ENCODE results near the gene CSAD.

The CSAD gene

DNA sequence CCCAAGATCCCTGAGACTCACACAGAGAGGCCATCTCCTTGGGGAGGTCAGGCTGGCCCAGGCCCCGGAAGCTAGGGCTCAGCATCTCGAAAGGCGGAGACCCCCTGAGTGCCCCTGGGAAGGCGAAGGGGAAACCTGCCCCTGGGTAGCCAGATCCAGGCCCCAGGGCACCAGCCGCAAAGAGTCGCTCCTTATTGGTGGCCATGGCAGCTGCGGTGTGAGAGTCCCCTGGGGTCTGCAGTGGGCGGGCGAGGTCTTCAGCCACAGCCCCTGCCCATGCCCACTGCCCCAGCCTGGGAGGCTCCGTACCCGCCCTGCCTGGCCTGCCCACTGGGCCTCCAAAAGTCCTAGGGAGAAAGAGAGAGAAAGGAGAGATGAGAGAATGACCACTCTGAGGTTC is 46.6 kb upstream of the CSAD start:
- TF ChIP-seq POLR2AphosphoS5 (IDR thresholded peaks at IDR 0.05; ENCODE audit: low read depth, low read length) (no peak), FOXP2 (optimal IDR thresholded peaks at IDR 0.05; ENCODE audit: borderline replicate concordance, extremely low read depth, extremely low read length, insufficient read depth) (no peak), SIN3A (IDR thresholded peaks at IDR 0.05; ENCODE audit: borderline replicate concordance, insufficient read depth, low read length) (no peak)
- TF ChIP-seq, protein P1, sequence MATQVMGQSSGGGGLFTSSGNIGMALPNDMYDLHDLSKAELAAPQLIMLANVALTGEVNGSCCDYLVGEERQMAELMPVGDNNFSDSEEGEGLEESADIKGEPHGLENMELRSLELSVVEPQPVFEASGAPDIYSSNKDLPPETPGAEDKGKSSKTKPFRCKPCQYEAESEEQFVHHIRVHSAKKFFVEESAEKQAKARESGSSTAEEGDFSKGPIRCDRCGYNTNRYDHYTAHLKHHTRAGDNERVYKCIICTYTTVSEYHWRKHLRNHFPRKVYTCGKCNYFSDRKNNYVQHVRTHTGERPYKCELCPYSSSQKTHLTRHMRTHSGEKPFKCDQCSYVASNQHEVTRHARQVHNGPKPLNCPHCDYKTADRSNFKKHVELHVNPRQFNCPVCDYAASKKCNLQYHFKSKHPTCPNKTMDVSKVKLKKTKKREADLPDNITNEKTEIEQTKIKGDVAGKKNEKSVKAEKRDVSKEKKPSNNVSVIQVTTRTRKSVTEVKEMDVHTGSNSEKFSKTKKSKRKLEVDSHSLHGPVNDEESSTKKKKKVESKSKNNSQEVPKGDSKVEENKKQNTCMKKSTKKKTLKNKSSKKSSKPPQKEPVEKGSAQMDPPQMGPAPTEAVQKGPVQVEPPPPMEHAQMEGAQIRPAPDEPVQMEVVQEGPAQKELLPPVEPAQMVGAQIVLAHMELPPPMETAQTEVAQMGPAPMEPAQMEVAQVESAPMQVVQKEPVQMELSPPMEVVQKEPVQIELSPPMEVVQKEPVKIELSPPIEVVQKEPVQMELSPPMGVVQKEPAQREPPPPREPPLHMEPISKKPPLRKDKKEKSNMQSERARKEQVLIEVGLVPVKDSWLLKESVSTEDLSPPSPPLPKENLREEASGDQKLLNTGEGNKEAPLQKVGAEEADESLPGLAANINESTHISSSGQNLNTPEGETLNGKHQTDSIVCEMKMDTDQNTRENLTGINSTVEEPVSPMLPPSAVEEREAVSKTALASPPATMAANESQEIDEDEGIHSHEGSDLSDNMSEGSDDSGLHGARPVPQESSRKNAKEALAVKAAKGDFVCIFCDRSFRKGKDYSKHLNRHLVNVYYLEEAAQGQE (IDR thresholded peaks at IDR 0.05; ENCODE audit: insufficient read depth in 1 of 2, low read depth in 2 of 2, low read length in 2 of 2): no peak

DNA sequence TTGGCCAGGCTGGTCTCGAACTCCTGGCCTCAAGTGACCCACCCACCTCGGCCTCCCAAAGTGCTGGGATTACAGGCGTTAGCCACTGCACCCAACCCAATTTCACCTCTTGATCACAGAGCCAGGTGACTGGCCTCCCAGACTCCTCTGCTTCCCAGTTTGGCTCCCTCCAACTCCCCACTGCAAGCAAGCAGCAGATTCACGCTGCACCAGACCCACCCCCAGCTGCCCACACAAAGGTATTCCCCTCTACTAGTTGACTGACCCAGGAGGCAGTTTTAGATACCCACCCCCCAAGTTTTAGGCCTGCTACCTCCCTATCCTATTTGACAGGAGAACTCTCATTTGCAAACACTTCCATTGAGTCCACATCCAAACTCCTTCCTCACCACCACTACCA is 46.1 kb upstream of the CSAD start:
- no peak for TF ChIP-seq SIN3A (IDR thresholded peaks at IDR 0.05; ENCODE audit: borderline replicate concordance, insufficient read depth, low read length)
- TF ChIP-seq, protein P1 (IDR thresholded peaks at IDR 0.05; ENCODE audit: insufficient read depth in 1 of 2, low read depth in 2 of 2, low read length in 2 of 2): no peak
- no peak for TF ChIP-seq TAF1 (IDR thresholded peaks at IDR 0.05; ENCODE audit: borderline replicate concordance, insufficient read depth, low read length)
- TF ChIP-seq FOXP2 (optimal IDR thresholded peaks at IDR 0.05; ENCODE audit: borderline replicate concordance, extremely low read depth, extremely low read length, insufficient read depth): no peak
- TF ChIP-seq POLR2AphosphoS5 (IDR thresholded peaks at IDR 0.05; ENCODE audit: low read depth, low read length): no peak

DNA sequence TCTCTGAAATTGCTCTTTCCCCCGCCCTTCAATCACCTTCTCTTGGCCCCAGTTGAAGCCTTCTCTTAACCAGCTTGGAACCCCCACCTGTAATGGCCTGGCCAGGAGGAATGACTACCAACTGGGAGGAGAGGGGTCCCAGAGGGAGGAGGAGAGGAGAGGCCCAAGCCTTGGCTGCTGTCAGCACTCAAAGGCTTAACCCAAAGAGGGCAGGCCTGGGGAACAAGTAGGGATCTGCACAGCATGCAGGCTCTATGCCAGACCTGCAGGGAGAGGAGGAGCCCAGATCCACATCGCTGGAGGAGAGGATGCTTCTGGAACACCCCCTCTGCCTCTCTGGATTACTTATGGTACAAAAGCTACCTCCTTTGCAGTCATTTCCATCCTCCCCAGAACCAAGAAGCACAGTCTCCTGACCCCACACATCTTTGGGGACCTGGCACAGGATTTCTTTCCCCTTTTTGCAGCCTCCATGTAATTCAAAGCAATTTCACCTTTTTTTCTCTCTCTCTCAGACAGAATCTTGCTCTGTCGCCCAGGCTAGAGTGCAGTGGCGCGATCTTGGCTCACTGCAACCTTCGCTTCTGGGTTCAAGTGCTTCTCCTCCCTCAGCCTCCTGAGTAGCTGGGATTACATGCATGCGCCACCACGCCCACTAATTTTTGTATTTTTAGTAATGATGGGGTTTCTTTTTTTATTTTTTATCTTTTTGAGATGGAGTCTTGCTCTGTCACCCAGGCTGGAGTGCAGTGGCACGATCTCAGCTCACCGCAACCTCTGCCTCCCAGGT is 45.1 kb upstream of the CSAD start:
- no peak for TF ChIP-seq FOXP2 (optimal IDR thresholded peaks at IDR 0.05; ENCODE audit: borderline replicate concordance, extremely low read depth, extremely low read length, insufficient read depth)
- no peak for TF ChIP-seq TAF1 (IDR thresholded peaks at IDR 0.05; ENCODE audit: borderline replicate concordance, insufficient read depth, low read length)
- TF ChIP-seq, protein P1 (IDR thresholded peaks at IDR 0.05; ENCODE audit: insufficient read depth in 1 of 2, low read depth in 2 of 2, low read length in 2 of 2): no peak
- TF ChIP-seq SIN3A (IDR thresholded peaks at IDR 0.05; ENCODE audit: borderline replicate concordance, insufficient read depth, low read length): no peak
- no peak for TF ChIP-seq POLR2AphosphoS5 (IDR thresholded peaks at IDR 0.05; ENCODE audit: low read depth, low read length)

DNA sequence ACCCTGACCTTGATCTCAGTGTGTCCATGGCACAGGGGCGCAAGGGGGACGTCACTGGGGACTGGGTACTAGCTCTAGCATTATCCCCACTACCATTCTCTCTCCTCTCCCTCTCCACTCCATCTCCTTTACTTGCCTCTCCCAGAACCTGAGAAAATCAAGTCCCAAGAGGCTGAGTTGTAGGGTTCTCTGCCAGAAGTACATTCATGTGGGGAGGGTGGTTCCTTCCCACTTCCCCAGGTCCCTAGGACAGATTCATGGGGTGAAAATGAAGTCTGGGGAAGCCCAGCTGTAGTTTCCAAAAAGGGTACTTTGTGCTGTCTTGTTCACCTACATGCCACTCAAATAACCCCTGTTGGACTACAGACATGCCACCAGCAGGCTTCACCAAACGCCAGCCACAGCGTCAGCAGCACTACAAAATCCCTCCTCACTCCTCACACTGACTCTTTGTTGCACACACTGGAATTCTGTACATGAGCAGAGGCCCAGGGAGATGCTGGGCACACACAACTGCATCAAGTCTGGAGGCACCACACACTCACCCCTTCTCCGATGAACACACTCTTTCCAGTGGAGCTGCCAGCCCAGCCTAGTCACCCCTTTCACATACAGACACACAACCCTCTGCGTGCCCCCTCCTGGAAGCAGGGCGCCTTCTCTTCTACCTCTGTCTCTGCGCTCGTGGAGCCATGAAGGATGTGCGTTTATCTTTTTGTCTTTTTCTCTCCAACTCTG is 44.3 kb upstream of the CSAD start:
- TF ChIP-seq POLR2AphosphoS5 (IDR thresholded peaks at IDR 0.05; ENCODE audit: low read depth, low read length): no peak
- TF ChIP-seq, protein P1 (IDR thresholded peaks at IDR 0.05; ENCODE audit: insufficient read depth in 1 of 2, low read depth in 2 of 2, low read length in 2 of 2): no peak
- no peak for TF ChIP-seq FOXP2 (optimal IDR thresholded peaks at IDR 0.05; ENCODE audit: borderline replicate concordance, extremely low read depth, extremely low read length, insufficient read depth)
- TF ChIP-seq TAF1 (IDR thresholded peaks at IDR 0.05; ENCODE audit: borderline replicate concordance, insufficient read depth, low read length): no peak
- TF ChIP-seq SIN3A (IDR thresholded peaks at IDR 0.05; ENCODE audit: borderline replicate concordance, insufficient read depth, low read length): no peak

Measured in PFSK-1 (cell line).